ENCODE data around the gene FBXW11. TPM values are rescaled to one million over a fixed set of nuclear protein-coding genes. Genes with fewer than 3 reads are reported as not detected.

The FBXW11 gene
- total RNA-seq, 1 experiment from 2014 or later = 85.3 TPM

- Histone ChIP-seq H2BK5ac (ENCODE audit: insufficient read length, low read length) (no peak overlapping the region), H2BK12ac (ENCODE audit: insufficient read length, low read depth, low read length) (no peak overlapping the region), H2BK20ac (ENCODE audit: low read depth, low read length, poor library complexity, severe bottlenecking) (no peak overlapping the region), H4K8ac (replicated peaks; ENCODE audit: insufficient read length, low read depth, low read length) (no peak overlapping the region), H4K5ac (ENCODE audit: insufficient read length, low read depth, low read length) (no peak overlapping the region), H3K56ac (ENCODE audit: insufficient read length, low read depth, low read length) (no peak overlapping the region), H3K79me2 (ENCODE audit: insufficient read depth, low read length) (no peaks in the 10 kb centered on the region), H3K79me1 (ENCODE audit: insufficient read depth, low read depth, low read length, poor library complexity, severe bottlenecking) (no peaks in the 10 kb centered on the region), H3K23me2 (ENCODE audit: insufficient read length, low read depth, low read length, poor library complexity, severe bottlenecking) (no peaks in the 10 kb centered on the region), H3K9ac (ENCODE audit: extremely low read depth, insufficient read length, low read length) (no peak overlapping the region), H2AFZ (ENCODE audit: low read length) (no peak overlapping the region), H3K14ac (ENCODE audit: insufficient read depth, low read length) (no peak overlapping the region), H3T11ph (ENCODE audit: low read length) (no peak overlapping the region), H3K4ac (ENCODE audit: low read depth, low read length) (no peak overlapping the region), H3K23ac (ENCODE audit: insufficient read length, low read depth, low read length) (no peak overlapping the region), H2AK5ac (ENCODE audit: insufficient read length, low read length) (no peak overlapping the region), H4K20me1 (ENCODE audit: control insufficient read depth, insufficient read depth, insufficient read length) (no peaks in the 10 kb centered on the region), H2BK120ac (ENCODE audit: low read depth, low read length, poor library complexity, severe bottlenecking) (no peak overlapping the region), H3K4me2 (ENCODE audit: insufficient read depth, insufficient read length, low read length) (no peak overlapping the region), H3K9me3 (ENCODE audit: control insufficient read depth, low read depth, low read length) (no peaks in the 10 kb centered on the region), H3K27ac (ENCODE audit: insufficient read length, low read depth, low read length) (no peak overlapping the region), H2BK15ac (ENCODE audit: low read depth, low read length) (no peak overlapping the region), H3K4me1 (ENCODE audit: insufficient read depth, low read length) (no peaks in the 10 kb centered on the region; the same call in 1 of the 2 replicates), H4K91ac (ENCODE audit: insufficient read length, low read depth, low read length) (no peak overlapping the region), H3K18ac (ENCODE audit: insufficient read length, low read depth, low read length) (no peak overlapping the region), H3K27me3 (ENCODE audit: insufficient read depth, low read length) (no peaks in the 10 kb centered on the region)
- Mint-ChIP-seq H3K4me3 (no peak overlapping the region), H3K9me3 (peaks cover 0 to 7% of the 10 kb centered on the region in 2 experiments; a peak in 4 of 5 replicates), H3K36me3 (ENCODE audit: insufficient read depth in 1 of 3, low read depth in 3 of 3) (peaks cover 0 to 6% (median 0%) of the 10 kb centered on the region in 3 experiments; a peak in 2 of 7 replicates), H3K27ac (no peak overlapping the region; a peak in 1 of 7 replicates), H3K4me1 (peaks cover 22 to 24% of the 10 kb centered on the region in 2 experiments), H3K27me3 (ENCODE audit: low read depth) (no peaks in the 10 kb centered on the region; the same call in 1 of the 2 replicates)
- no CpG with 5 or more reads among the region's 13 CpGs for WGBS (ENCODE audit: extremely low coverage, insufficient read length, low lambda C conversion rate)
- no peak for TF ChIP-seq CTCF (conservative IDR thresholded peaks at IDR 0.05)
- DNase-seq = no peak
These were observed 35.7 kb upstream of the FBXW11 start for GRCh38 chr5:172042183-172042582.
